B cell (primary cell): ENCODE measurements around the gene DHX34. TPM values are rescaled to one million over a fixed set of nuclear protein-coding genes. Genes with fewer than 3 reads are reported as not detected.

Experiments used
- ATAC-seq: fragments of 200-7000 bp; cut with Tn5 transposase; one replicate; pipeline ENCODE4 v1.10.0; 2021; ENCODE audit warnings: low read depth, mild to moderate bottlenecking, moderate number of reproducible peaks, moderate library complexity
- CTCF ChIA-PET: fragments of 350-600 bp; sonication (Branson Sonifier 250); formaldehyde crosslinking; loops from one replicate; lab custom pipeline; 2021; ENCODE audit warnings: antibody characterized with exemption, inconsistent platforms; lab: Charles Lee
- POLR2A ChIA-PET: fragments of 350-600 bp; sonication (Branson Sonifier 250); formaldehyde crosslinking; loops from one replicate; lab custom pipeline; 2021; ENCODE audit warnings: antibody characterized with exemption; lab: Charles Lee
- DNase-seq: peaks from one replicate; pipeline ENCODE4 v3.0.0; 2013
- H2AFZ ChIP-seq: 2 replicates; pipeline ENCODE4 v1.6.1; 2012; ENCODE audit warnings: mild to moderate bottlenecking, low read depth, low read length; ENCODE audit not compliant: insufficient read depth, poor library complexity, severe bottlenecking
- H3K27ac ChIP-seq, 2 donors: 1 replicate in 1 of 2; 2 replicates in 1 of 2; pipeline ENCODE4 v1.5.1; 2012 to 2013; ENCODE audit warnings: low read length in 2 of 2, mild to moderate bottlenecking in 2 of 2, moderate library complexity in 1 of 2
- H3K27me3 ChIP-seq, 4 experiments: fragments of 200-600 bp in 1 of 4; sonication (generic) in 1 of 4; replicated peaks in 1 of 4; 1 replicate in 2 of 4; 2 replicates in 2 of 4; pipeline versions ENCODE4 v1.6.1 to v1.7.0; 2013 to 2016; ENCODE audit warnings: low read length in 3 of 4, mild to moderate bottlenecking in 2 of 4, mixed read lengths in 1 of 4, moderate library complexity in 1 of 4; ENCODE audit not compliant: insufficient read depth in 4 of 4, control insufficient read depth in 3 of 4; ENCODE audit errors: control extremely low read depth in 1 of 4
- H3K36me3 ChIP-seq, 2 experiments: replicated peaks in 1 of 2; 1 replicate in 1 of 2; 2 replicates in 1 of 2; pipeline versions ENCODE4 v1.6.1 to v1.7.1; 2013; ENCODE audit warnings: low read length in 1 of 2; ENCODE audit not compliant: insufficient read depth in 2 of 2, control insufficient read depth in 1 of 2; ENCODE audit errors: control extremely low read depth in 1 of 2, extremely low read depth in 1 of 2
- H3K4me1 ChIP-seq, 2 donors: fragments of 200-600 bp in 1 of 2; sonication (generic) in 1 of 2; 1 replicate in 1 of 2; 2 replicates in 1 of 2; pipeline versions ENCODE4 v1.5.1 to v1.6.1; 2013 to 2017; ENCODE audit warnings: low read length in 2 of 2; ENCODE audit not compliant: control insufficient read depth in 2 of 2, insufficient read depth in 2 of 2
- H3K4me2 ChIP-seq: replicated peaks from 2 replicates; pipeline ENCODE3; 2012; ENCODE audit warnings: mild to moderate bottlenecking, low read depth, low read length; ENCODE audit not compliant: poor library complexity, severe bottlenecking
- H3K4me3 ChIP-seq, 5 experiments: fragments of 200-600 bp in 1 of 5; sonication (generic) in 1 of 5; 1 replicate in 3 of 5; 2 replicates in 2 of 5; pipeline versions ENCODE4 v1.5.1 to v1.7.0; 2011 to 2016; ENCODE audit warnings: low read length in 4 of 5, mild to moderate bottlenecking in 4 of 5, low read depth in 2 of 5, control low read depth in 1 of 5, moderate library complexity in 1 of 5; ENCODE audit not compliant: insufficient read depth in 1 of 5; ENCODE audit errors: control extremely low read depth in 1 of 5, extremely low read depth in 1 of 5
- H3K79me2 ChIP-seq: fragments of 200-600 bp; sonication (generic); one replicate; pipeline ENCODE4 v1.6.0; 2016; ENCODE audit warnings: low read length; ENCODE audit not compliant: control insufficient read depth, insufficient read depth
- H3K9ac ChIP-seq: fragments of 200-600 bp; sonication (generic); 2 replicates; pipeline ENCODE4 v1.6.1; 2017; ENCODE audit warnings: mild to moderate bottlenecking, low read length, moderate library complexity
- H3K9me3 ChIP-seq, 3 donors: one replicate each; pipeline versions ENCODE4 v1.6.1 to v1.7.1; 2013; ENCODE audit warnings: low read length in 2 of 3; ENCODE audit not compliant: control insufficient read depth in 2 of 3, insufficient read depth in 1 of 3; ENCODE audit errors: control extremely low read depth in 1 of 3
- H4K20me1 ChIP-seq: 2 replicates; pipeline ENCODE4 v1.6.0; 2012; ENCODE audit warnings: mild to moderate bottlenecking, low read length; ENCODE audit not compliant: insufficient read depth, control insufficient read depth, poor library complexity, severe bottlenecking
- H3K27ac Mint-ChIP-seq: one replicate; pipeline ENCODE4 v1.8.0; 2021; ENCODE audit warnings: mixed read lengths
- H3K27me3 Mint-ChIP-seq: one replicate; pipeline ENCODE4 v1.8.0; 2021; ENCODE audit warnings: mixed read lengths
- H3K4me1 Mint-ChIP-seq: one replicate; pipeline ENCODE4 v1.8.0; 2021; ENCODE audit warnings: mixed read lengths
- H3K4me3 Mint-ChIP-seq: one replicate; pipeline ENCODE4 v1.8.0; 2021; ENCODE audit warnings: mixed read lengths
- H3K9me3 Mint-ChIP-seq: one replicate; pipeline ENCODE4 v1.8.0; 2022; ENCODE audit warnings: mixed read lengths; ENCODE audit not compliant: insufficient read depth
- EZH2 ChIP-seq: IDR thresholded peaks from 2 replicates; pipeline ENCODE4 v1.6.1; 2012; ENCODE audit warnings: borderline replicate concordance, low read depth, mild to moderate bottlenecking, moderate library complexity, low read length; ENCODE audit not compliant: insufficient read depth, poor library complexity, severe bottlenecking
- WGBS: methylation state at CpG from one replicate; pipeline ENCODE4 v1.1.5; 2013; ENCODE audit warnings: missing lambda C conversion rate; ENCODE audit not compliant: insufficient coverage; 5-methylcytosine and 5-hydroxymethylcytosine counted together
- intact Hi-C: fragments of 100-400 bp; cut with micrococcal nuclease; formaldehyde crosslinking; loops from one replicate; pipeline ENCODE4 v1.10.0; 2022
- polyA plus RNA-seq: library from polyadenylated mRNA; depleted of rRNA; stranded (reverse); fragments of >200 nt; gene quantifications from 2 replicates; pipeline ENCODE4 v1.2.3, GENCODE V29; 2012
- total RNA-seq, 2 donors: library from RNA; stranded (reverse); fragments of 120-200 nt in 1 of 2; gene quantifications; 1 replicate in 1 of 2; 2 replicates in 1 of 2; pipeline versions ENCODE4 v1.2.3 to v1.2.4, GENCODE V29; 2013 to 2022
- TF ChIP-seq, protein P1 (sequence below): fragments of 200-600 bp; IDR thresholded peaks from one replicate; pipeline ENCODE4 v1.8.0; 2022; ENCODE audit warnings: antibody characterized with exemption, mild to moderate bottlenecking

Gene DHX34
- total and polyA plus RNA-seq, 2 donors (not counting 1 experiment from before 2014, with no cell fraction given), result 25.1 to 31.3 TPM

DNA sequence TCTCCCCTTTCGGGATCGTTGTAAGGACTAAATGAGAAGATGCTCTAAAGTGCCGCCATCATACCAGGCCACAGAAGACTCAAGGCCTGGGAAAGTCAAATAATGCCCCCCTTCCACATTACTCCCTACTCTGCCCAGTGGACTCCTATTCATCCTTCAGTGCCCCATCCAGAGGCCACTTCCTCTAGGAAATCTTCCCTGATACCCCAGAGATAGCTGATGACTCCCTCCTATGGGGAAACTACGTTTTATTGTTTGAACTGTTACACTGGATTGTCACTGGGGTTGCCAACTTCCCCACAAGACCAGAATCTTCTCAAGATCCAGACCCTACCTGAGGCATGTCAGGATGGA, 56.1 kb downstream of the DHX34 start:
- no peaks in the 10 kb centered on the region for H3K36me3 ChIP-seq
- H3K9ac ChIP-seq, result no peak overlapping the region
- TF ChIP-seq, protein P1, sequence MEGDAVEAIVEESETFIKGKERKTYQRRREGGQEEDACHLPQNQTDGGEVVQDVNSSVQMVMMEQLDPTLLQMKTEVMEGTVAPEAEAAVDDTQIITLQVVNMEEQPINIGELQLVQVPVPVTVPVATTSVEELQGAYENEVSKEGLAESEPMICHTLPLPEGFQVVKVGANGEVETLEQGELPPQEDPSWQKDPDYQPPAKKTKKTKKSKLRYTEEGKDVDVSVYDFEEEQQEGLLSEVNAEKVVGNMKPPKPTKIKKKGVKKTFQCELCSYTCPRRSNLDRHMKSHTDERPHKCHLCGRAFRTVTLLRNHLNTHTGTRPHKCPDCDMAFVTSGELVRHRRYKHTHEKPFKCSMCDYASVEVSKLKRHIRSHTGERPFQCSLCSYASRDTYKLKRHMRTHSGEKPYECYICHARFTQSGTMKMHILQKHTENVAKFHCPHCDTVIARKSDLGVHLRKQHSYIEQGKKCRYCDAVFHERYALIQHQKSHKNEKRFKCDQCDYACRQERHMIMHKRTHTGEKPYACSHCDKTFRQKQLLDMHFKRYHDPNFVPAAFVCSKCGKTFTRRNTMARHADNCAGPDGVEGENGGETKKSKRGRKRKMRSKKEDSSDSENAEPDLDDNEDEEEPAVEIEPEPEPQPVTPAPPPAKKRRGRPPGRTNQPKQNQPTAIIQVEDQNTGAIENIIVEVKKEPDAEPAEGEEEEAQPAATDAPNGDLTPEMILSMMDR, result no peak
- TF ChIP-seq EZH2, result no peak
- Mint-ChIP-seq H3K4me3 (no peak overlapping the region), H3K4me1 (no peaks in the 10 kb centered on the region), H3K9me3 (no peaks in the 10 kb centered on the region), H3K27ac (no peak overlapping the region), H3K27me3 (peaks cover 53% of the 10 kb centered on the region)
- ATAC-seq, result no peak
- H3K4me2 ChIP-seq, result no peak overlapping the region
- H3K4me1 ChIP-seq, result no peaks in the 10 kb centered on the region
- peaks cover 0 to 31% (median 10%) of the 10 kb centered on the region in 4 experiments for H3K27me3 ChIP-seq
- 70% methylated on average over 2 of the region's 4 CpGs for WGBS
- no peaks in the 10 kb centered on the region for H4K20me1 ChIP-seq
- no peak overlapping the region for H3K27ac ChIP-seq
- H2AFZ ChIP-seq, result no peak overlapping the region
- ChIA-PET POLR2A (interaction anchor here (0.7 kb wide), 1 partner anchor 21 kb away, joined by 4 read pairs; no protein-coding TSS in a partner anchor), CTCF (no interaction called here)
- H3K4me3 ChIP-seq, result no peak overlapping the region
- intact Hi-C loops, result no loop called here
- no peak for DNase-seq
- H3K79me2 ChIP-seq, result no peaks in the 10 kb centered on the region
- H3K9me3 ChIP-seq, result peaks cover 0 to 16% (median 0%) of the 10 kb centered on the region in 3 donors

DNA sequence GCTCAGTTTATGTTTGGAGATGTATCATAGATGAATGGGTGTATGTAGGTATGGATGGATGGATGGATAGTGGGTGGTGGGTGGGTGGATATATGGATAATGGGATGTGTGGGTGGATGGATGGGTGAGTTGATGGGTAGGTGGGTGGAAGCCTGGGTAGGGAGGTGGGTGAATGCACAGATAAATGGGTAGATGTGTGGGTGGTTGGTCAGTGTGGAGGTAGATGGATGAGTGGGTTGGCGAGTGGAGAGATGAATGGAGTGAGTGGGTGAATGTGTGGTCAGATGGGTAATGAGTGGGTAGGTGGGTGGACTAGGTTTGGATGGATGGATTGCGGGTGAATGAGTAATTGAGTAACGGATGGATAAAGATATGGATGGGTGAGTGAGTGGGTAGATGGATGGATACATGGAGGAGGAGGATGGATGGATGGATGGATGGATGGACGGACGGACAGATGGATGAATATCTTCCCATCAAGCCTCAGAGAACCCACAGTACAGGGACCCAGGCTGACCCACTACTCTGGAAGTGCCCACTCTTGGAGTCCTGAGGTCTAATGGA, 56.8 kb downstream of the DHX34 start:
- WGBS, result 92% methylated on average over 3 of the region's 5 CpGs
- TF ChIP-seq, protein P1, result no peak
- TF ChIP-seq EZH2, result no peak
- Histone ChIP-seq H3K36me3 (no peaks in the 10 kb centered on the region), H2AFZ (no peak overlapping the region), H3K9ac (no peak overlapping the region), H3K27ac (no peak overlapping the region), H3K9me3 (peaks cover 0 to 16% (median 0%) of the 10 kb centered on the region in 3 donors), H3K4me3 (no peak overlapping the region), H3K4me1 (no peaks in the 10 kb centered on the region), H3K27me3 (peaks cover 0 to 31% (median 10%) of the 10 kb centered on the region in 4 experiments), H3K79me2 (no peaks in the 10 kb centered on the region), H4K20me1 (no peaks in the 10 kb centered on the region), H3K4me2 (no peak overlapping the region)
- Mint-ChIP-seq H3K4me1 (no peaks in the 10 kb centered on the region), H3K9me3 (no peaks in the 10 kb centered on the region), H3K27ac (no peak overlapping the region), H3K4me3 (no peak overlapping the region), H3K27me3 (peaks cover 53% of the 10 kb centered on the region)
- ChIA-PET CTCF (no interaction called here), POLR2A (interaction anchor here (0.6 kb wide), 1 partner anchor 298 kb away, joined by 3 read pairs; no protein-coding TSS in a partner anchor)
- DNase-seq, result no peak
- intact Hi-C loops, result no loop called here
- no peak for ATAC-seq
